Activated T-helper 1 cell treated with anti-CD3 and anti-CD28 coated beads, Interleukin-2, amount 50 U/mL, for 16 hours (primary cell): ENCODE data around the gene DPP3.

Experiments
- DNase-seq, 2 donors: peaks; one replicate each; pipeline ENCODE4 v3.0.0-alpha.2; 2020; ENCODE audit warnings: low read depth in 1 of 2, low spot score in 1 of 2

Gene DPP3

GRCh38 chr11:66555416-66555815 is 75.2 kb downstream of the DPP3 start:
- DNase-seq, result no peak

DNA sequence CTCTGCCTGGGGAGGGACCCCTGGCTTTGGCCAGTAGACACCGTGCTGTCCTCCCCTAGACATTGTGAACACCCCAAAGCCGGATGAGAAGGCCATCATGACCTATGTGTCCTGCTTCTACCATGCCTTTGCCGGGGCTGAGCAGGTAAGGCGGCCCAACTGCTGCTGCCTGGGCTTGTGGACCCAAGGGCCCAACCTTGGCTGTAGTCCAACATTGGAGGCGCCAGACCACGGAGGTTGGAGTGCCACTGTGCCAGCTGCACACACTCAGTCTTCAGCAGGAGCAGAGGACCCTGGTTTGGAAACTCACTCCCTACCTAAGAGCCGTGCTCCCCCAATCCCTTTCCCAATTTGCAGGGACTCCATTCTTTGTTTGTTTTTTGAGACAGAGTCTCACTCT is 75.9 kb downstream of the DPP3 start:
- DNase-seq, result no peak

DNA sequence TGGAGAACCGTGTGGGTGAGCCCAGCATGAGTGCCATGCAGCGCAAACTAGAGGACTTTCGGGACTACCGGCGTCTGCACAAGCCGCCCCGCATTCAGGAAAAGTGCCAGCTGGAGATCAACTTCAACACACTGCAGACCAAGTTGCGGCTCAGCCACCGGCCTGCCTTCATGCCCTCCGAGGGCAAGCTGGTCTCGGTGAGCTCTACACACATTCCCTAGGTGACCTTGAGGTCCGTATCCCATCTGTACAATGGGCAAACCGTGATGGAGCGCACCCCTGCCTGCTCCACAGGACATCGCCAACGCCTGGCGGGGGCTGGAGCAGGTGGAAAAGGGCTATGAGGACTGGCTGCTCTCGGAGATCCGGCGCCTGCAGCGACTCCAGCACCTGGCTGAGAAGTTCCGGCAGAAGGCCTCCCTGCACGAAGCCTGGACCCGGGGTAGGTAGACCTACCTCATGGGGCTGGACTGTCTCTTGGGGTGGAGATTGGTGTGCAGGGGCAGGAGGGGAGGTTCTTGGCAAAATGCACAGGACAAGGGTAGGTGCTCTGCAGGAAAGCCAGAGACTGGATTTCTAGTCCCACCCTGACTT is 77.6 kb downstream of the DPP3 start:
- no peak for DNase-seq
